MCF 10A (cell line): ENCODE data around the gene CRACR2B. TPM values are rescaled to one million over a fixed set of nuclear protein-coding genes. Genes with fewer than 3 reads are reported as not detected.

ENCODE experiments used
- BruUV-seq: library from RNA; stranded (reverse); fragments of 400-500 nt; replicated peaks from 2 replicates; lab custom pipeline; 2021; lab: Mats Ljungman, UMichigan
- CTCF ChIA-PET: fragments of 300-600 bp; sonication (Branson Sonifier 250); formaldehyde crosslinking; extraction: SDS; loops from one replicate; lab custom pipeline; 2021; ENCODE audit warnings: antibody characterized with exemption, inconsistent platforms; lab: Yijun Ruan, JAX
- POLR2A ChIA-PET: fragments of 300-600, 350-650 bp; sonication (Branson Sonifier 250); formaldehyde crosslinking; extraction: SDS; loops from one replicate; lab custom pipeline; 2020; ENCODE audit warnings: antibody characterized with exemption, inconsistent platforms; lab: Yijun Ruan, JAX
- DNase-seq: peaks from one replicate; pipeline ENCODE4 v3.0.0-alpha.2; 2018; ENCODE audit not compliant: unreplicated experiment
- H3K27ac Mint-ChIP-seq: one replicate; pipeline ENCODE4 v1.8.0; 2022; ENCODE audit warnings: mild to moderate bottlenecking, low read depth, mixed read lengths; ENCODE audit not compliant: unreplicated experiment
- H3K27me3 Mint-ChIP-seq: one replicate; pipeline ENCODE4 v1.8.0; 2022; ENCODE audit warnings: mixed read lengths; ENCODE audit not compliant: insufficient read depth, unreplicated experiment
- H3K36me3 Mint-ChIP-seq: one replicate; pipeline ENCODE4 v1.8.0; 2022; ENCODE audit warnings: mild to moderate bottlenecking, moderate library complexity, mixed read lengths; ENCODE audit not compliant: insufficient read depth, unreplicated experiment
- H3K4me1 Mint-ChIP-seq: one replicate; pipeline ENCODE4 v1.8.0; 2022; ENCODE audit warnings: mixed read lengths; ENCODE audit not compliant: insufficient read depth, unreplicated experiment
- H3K4me3 Mint-ChIP-seq: one replicate; pipeline ENCODE4 v1.8.0; 2022; ENCODE audit warnings: mild to moderate bottlenecking, moderate library complexity, mixed read lengths; ENCODE audit not compliant: unreplicated experiment
- H3K9me3 Mint-ChIP-seq: one replicate; pipeline ENCODE4 v1.8.0; 2022; ENCODE audit warnings: mixed read lengths; ENCODE audit not compliant: unreplicated experiment
- CTCF ChIP-seq: fragments of 200-600 bp; IDR thresholded peaks from one replicate; pipeline ENCODE4 v1.8.0; 2022; ENCODE audit warnings: antibody characterized with exemption, mild to moderate bottlenecking; ENCODE audit not compliant: unreplicated experiment
- intact Hi-C: fragments of 100-400 bp; cut with micrococcal nuclease; formaldehyde crosslinking; loops from 2 replicates; pipeline ENCODE4 v1.14.1; 2022
- total RNA-seq: library from RNA; stranded (reverse); gene quantifications from 2 replicates; pipeline ENCODE4 v1.2.3, GENCODE V29; 2022

CRACR2B gene
- total RNA-seq, 1 experiment from 2014 or later = 1.2 TPM

GRCh38 chr11:792873-793272 is 34.8 kb upstream of the CRACR2B start:
- Mint-ChIP-seq H3K27me3 (no peaks in the 10 kb centered on the region), H3K4me3 (no peak overlapping the region), H3K9me3 (no peaks in the 10 kb centered on the region), H3K4me1 (no peaks in the 10 kb centered on the region), H3K36me3 (peaks cover 29% of the 10 kb centered on the region), H3K27ac (no peak overlapping the region)
- POLR2A ChIA-PET = interaction anchor here (0.6 to 1.3 kb wide), 2 partner anchors 11 to 46 kb away, joined by 3 to 4 read pairs; partner anchors contain the start of gene TALDO1
- BruUV-seq = no TSS peak
- no peak for TF ChIP-seq CTCF
- intact Hi-C loops = no loop called here
- CTCF ChIA-PET = interaction anchor here (0.7 to 1.6 kb wide), 4 partner anchors 9 to 70 kb away, joined by 3 to 5 read pairs (median 4); no protein-coding TSS in a partner anchor
- DNase-seq = no peak

DNA sequence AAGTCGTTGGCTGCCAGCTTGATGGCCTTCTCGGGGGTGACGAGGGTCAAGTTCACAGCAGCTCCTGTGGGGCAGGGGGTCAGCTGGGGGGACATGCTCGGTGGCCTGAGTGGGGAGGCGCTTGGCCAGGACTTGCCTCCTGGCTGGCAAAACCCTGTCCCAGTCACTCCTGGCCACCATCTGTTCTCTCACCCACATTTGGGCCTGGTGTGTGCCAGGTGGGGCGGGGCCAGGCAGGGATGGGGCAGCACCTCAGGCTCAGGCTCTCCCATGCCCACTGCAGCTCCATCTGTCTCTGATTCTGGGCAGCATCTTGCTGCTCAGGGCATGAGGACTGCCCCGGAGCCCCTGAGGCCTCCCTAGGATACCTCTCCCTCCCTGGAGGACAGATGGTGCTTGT is 34.2 kb upstream of the CRACR2B start:
- POLR2A ChIA-PET = interaction anchor here (0.7 to 1.3 kb wide), 3 partner anchors 11 to 87 kb away, joined by 3 to 4 read pairs (median 3); no protein-coding TSS in a partner anchor

DNA sequence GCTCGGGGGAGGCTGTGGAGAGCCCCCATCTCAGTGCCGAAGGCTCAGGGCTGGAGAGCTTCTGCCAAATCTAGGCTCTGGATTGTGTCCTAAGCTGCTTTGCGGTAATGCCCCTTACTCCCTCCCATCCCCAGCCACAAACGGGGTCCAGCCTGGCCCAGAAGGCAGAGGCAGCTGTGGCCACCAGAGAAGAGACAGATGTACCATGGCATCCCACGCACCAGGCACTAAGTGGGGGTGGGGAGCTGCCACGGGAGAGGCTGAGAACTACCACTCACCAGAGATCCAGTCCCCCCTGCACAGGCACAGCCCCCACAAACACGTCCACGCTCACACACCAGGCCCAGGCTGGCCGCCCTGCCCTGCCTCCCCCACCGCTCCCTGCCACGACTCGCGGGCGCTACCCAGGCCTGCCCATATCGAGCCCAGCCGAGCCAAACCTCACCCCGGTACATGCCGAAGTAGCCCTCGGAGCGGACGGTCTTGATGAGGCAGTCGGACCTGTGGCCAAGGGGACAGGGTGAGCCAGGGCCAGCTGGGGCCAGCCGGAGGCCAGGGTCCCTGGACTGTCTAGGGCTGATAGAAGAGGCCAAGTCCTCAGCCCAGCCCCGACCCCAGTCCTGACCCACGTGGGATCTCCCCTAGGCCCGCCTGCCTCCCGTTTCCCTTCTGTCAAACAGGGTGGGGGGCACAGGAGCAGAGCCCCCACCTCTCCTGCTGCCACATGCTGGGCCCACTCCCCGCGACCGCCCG is 33.5 kb upstream of the CRACR2B start:
- intact Hi-C loops = no loop called here
- BruUV-seq = no TSS peak
- ChIA-PET POLR2A (interaction anchor here (0.7 to 3.8 kb wide), 7 partner anchors 10 to 88 kb away, joined by 3 to 33 read pairs (median 4); partner anchors contain the start of genes GATD1 and RPLP2), CTCF (interaction anchor here (0.7 to 1.6 kb wide), 3 partner anchors 11 to 213 kb away, joined by 3 to 5 read pairs (median 4); no protein-coding TSS in a partner anchor)
- Mint-ChIP-seq H3K4me1 (no peaks in the 10 kb centered on the region), H3K27ac (no peak overlapping the region), H3K27me3 (no peaks in the 10 kb centered on the region), H3K9me3 (no peaks in the 10 kb centered on the region), H3K36me3 (peaks cover 29% of the 10 kb centered on the region), H3K4me3 (peak overlapping the region; percentile 84)
- no peak for TF ChIP-seq CTCF
- no peak for DNase-seq

More for the DNA sequence above, 34.2 kb upstream of the CRACR2B start:
- TF ChIP-seq CTCF = no peak
- Mint-ChIP-seq H3K27ac (no peak overlapping the region), H3K36me3 (peaks cover 29% of the 10 kb centered on the region), H3K27me3 (no peaks in the 10 kb centered on the region), H3K4me3 (no peak overlapping the region), H3K9me3 (no peaks in the 10 kb centered on the region), H3K4me1 (no peaks in the 10 kb centered on the region)
- intact Hi-C loops = no loop called here
- DNase-seq = no peak
- BruUV-seq = no TSS peak
- CTCF ChIA-PET = interaction anchor here (0.7 to 1.6 kb wide), 5 partner anchors 10 to 212 kb away, joined by 3 to 5 read pairs (median 4); no protein-coding TSS in a partner anchor
